NT2/D1 (cell line): ENCODE measurements around the gene MED12L.

Source experiments
- SUZ12 ChIP-seq: IDR thresholded peaks from 2 replicates; pipeline ENCODE4 v1.6.1; 2011; ENCODE audit not compliant: insufficient read length, insufficient read depth; ENCODE audit errors: extremely low read depth
- ZNF274 ChIP-seq: IDR thresholded peaks from 2 replicates; pipeline ENCODE4 v1.6.1; 2011; ENCODE audit warnings: mild to moderate bottlenecking, low read depth, low read length

DNA sequence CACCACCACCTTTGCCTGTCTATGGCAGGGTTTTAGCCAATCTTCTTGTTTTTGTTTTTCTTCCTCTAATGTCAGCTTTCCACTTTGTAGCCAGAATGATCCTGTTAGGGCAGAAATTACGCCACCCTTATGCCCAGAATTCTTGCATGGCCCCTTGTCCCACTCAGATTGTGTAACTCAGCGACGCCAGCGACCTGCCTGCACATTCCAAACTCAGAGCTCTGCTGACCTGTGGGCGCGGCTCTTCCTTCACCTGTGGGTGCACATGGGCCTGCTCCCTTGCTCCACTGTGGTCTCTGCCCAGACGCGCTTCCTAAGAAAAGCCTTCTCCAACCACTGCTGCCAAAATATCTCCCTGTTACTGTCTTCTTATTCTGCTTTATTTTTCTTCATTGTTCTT is 45.0 kb downstream of the MED12L start:
- TF ChIP-seq SUZ12 = no peak
- no peak for TF ChIP-seq ZNF274
